GM10266 (cell line): Measurements from ENCODE around the gene MYORG.
A peak's percentile ranks its signal among the peaks of the same experiment; 100 is the strongest.

Experiments used
- DNase-seq: peaks from one replicate; pipeline ENCODE4 v3.0.0; 2012; ENCODE audit errors: extremely low spot score
- TF ChIP-seq, protein P1 (sequence below): IDR thresholded peaks from 2 replicates; pipeline ENCODE4 v1.5.1; 2012; ENCODE audit warnings: mild to moderate bottlenecking, low read depth; ENCODE audit not compliant: control insufficient read depth, insufficient read depth; ENCODE audit errors: missing control alignments

The MYORG gene

GRCh38 chr9:34335376-34335775 lies 41.3 kb downstream of the MYORG start:
- DNase-seq = no peak
- TF ChIP-seq, protein P1, sequence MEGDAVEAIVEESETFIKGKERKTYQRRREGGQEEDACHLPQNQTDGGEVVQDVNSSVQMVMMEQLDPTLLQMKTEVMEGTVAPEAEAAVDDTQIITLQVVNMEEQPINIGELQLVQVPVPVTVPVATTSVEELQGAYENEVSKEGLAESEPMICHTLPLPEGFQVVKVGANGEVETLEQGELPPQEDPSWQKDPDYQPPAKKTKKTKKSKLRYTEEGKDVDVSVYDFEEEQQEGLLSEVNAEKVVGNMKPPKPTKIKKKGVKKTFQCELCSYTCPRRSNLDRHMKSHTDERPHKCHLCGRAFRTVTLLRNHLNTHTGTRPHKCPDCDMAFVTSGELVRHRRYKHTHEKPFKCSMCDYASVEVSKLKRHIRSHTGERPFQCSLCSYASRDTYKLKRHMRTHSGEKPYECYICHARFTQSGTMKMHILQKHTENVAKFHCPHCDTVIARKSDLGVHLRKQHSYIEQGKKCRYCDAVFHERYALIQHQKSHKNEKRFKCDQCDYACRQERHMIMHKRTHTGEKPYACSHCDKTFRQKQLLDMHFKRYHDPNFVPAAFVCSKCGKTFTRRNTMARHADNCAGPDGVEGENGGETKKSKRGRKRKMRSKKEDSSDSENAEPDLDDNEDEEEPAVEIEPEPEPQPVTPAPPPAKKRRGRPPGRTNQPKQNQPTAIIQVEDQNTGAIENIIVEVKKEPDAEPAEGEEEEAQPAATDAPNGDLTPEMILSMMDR = no peak

DNA sequence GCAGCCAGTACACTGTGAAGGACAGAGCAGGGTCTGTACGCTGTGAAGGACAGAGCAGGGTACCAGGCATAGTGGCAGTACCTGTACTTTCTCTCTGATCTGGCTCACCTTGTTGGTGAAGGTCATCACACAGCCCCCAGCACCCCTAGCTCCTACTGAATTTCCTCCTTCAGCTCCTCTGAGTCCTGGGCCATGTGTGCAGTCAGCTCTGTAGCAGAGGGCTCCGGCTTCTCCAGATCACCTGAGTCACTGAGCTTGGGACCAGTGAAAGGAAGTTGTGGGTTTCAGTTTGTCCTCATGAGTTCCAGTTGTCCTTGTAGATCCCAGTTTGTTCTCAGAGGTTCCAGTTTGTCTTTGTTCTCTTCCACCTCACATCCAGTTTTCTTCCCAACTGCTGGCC lies 41.8 kb downstream of the MYORG start:
- DNase-seq = no peak
- TF ChIP-seq, protein P1 = no peak

GRCh38 chr9:34334337-34334824 lies 42.3 kb downstream of the MYORG start:
- no peak for DNase-seq

DNA sequence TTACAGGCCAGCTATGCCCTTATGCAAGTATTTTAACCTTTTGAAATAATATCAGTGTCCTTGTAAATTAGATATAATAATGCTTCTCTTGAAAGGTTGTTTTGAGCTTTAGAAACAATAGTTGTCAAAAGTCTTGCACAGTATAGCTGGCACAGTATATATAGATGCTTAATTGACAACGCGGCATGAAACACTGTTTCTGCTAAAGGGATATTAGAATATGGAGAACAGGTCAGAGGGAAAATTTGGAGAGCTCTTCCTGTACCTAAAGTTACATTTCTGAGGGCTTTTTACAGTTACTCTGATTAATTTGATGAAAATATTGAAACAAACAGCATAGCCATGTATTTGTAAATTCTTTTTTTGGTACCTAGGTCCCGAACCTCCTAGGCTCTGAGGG lies 42.9 kb downstream of the MYORG start:
- DNase-seq = no peak
- TF ChIP-seq, protein P1 = no peak

More at GRCh38 chr9:34334337-34334824, 42.3 kb downstream of the MYORG start:
- TF ChIP-seq, protein P1 = no peak

GRCh38 chr9:34332076-34332964 lies 44.4 kb downstream of the MYORG start:
- TF ChIP-seq, protein P1 = peak; percentile 52
- no peak for DNase-seq

- TF ChIP-seq, protein P1 = no peak
- DNase-seq = no peak
Observed at GRCh38 chr9:34331196-34331595, 45.5 kb downstream of the MYORG start.
